ENCODE data around the gene DONSON.

The DONSON gene

GRCh38 chr21:33539616-33540015 is 48.9 kb downstream of the DONSON start:
- no peak overlapping the region for H3K4me3 ChIP-seq (ENCODE audit: low read length)
- TF ChIP-seq CTCF (conservative IDR thresholded peaks at IDR 0.05; ENCODE audit: low read depth, low read length), result no peak
- no peak for DNase-seq (ENCODE audit: low read depth)

- no peak overlapping the region for H3K4me3 ChIP-seq (ENCODE audit: low read length)
- TF ChIP-seq CTCF (conservative IDR thresholded peaks at IDR 0.05; ENCODE audit: low read depth, low read length), result no peak
- DNase-seq (ENCODE audit: low read depth), result no peak
Measured at GRCh38 chr21:33537212-33537611, 51.3 kb downstream of the DONSON start.

- H3K4me3 ChIP-seq (ENCODE audit: low read length), result no peak overlapping the region
- no peak for TF ChIP-seq CTCF (conservative IDR thresholded peaks at IDR 0.05; ENCODE audit: low read depth, low read length)
- DNase-seq (ENCODE audit: low read depth), result no peak
Measured at GRCh38 chr21:33531007-33531406, 57.5 kb downstream of the DONSON start.
